Right atrium auricular region (tissue), 2 donors: ENCODE data around the gene SLC46A2. TPM values are rescaled to one million over a fixed set of nuclear protein-coding genes. Genes with fewer than 3 reads are reported as not detected.

ENCODE experiments used
- DNase-seq: peaks from one replicate; pipeline ENCODE4 v3.0.0-alpha.2; 2019; ENCODE audit warnings: low spot score
- H3K27ac ChIP-seq, 2 donors: fragments of 200-600 bp; sonication (generic); 1 replicate in 1 of 2; 2 replicates in 1 of 2; pipeline ENCODE4 v1.5.1; 2016 to 2019
- H3K27me3 ChIP-seq, 2 donors: fragments of 200-600 bp; sonication (generic); one replicate each; pipeline versions ENCODE4 v1.5.1 to v1.6.0; 2017 to 2019
- H3K36me3 ChIP-seq: fragments of 200-600 bp; sonication (generic); one replicate; pipeline ENCODE4 v1.5.1; 2016
- H3K4me1 ChIP-seq, 2 donors: fragments of 200-600 bp; sonication (generic); one replicate each; pipeline versions ENCODE4 v1.5.1 to v1.6.0; 2017 to 2019
- H3K4me3 ChIP-seq, 2 donors: fragments of 200-600 bp; sonication (generic); 1 replicate in 1 of 2; 2 replicates in 1 of 2; pipeline ENCODE4 v1.5.1; 2017 to 2019; ENCODE audit warnings: mild to moderate bottlenecking in 1 of 2, moderate library complexity in 1 of 2
- H3K9me3 ChIP-seq, 2 donors: fragments of 200-600 bp; sonication (generic); one replicate each; pipeline ENCODE4 v1.5.1; 2019
- CTCF ChIP-seq, 2 donors: fragments of 200-600 bp; sonication (generic); IDR thresholded peaks; one replicate each; pipeline ENCODE4 v1.5.1; 2019; ENCODE audit warnings: antibody characterized with exemption in 2 of 2
- total RNA-seq, 2 donors: library from RNA; depleted of rRNA; stranded (reverse); fragments of >200 nt; gene quantifications; one replicate each; pipeline ENCODE4 v1.1.0, GENCODE V29; 2016

Gene SLC46A2
- total RNA-seq, 2 donors from 2014 or later, result 0.43 TPM; not detected in 1

- H3K27ac ChIP-seq, result no peak overlapping the region
- H3K9me3 ChIP-seq, result no peaks in the 10 kb centered on the region
- no peak overlapping the region for H3K4me3 ChIP-seq
- no peak for TF ChIP-seq CTCF (IDR thresholded peaks at IDR 0.05)
- DNase-seq, result no peak
- H3K36me3 ChIP-seq, result peaks cover 12% of the 10 kb centered on the region
- H3K27me3 ChIP-seq, result no peaks in the 10 kb centered on the region
- no peaks in the 10 kb centered on the region for H3K4me1 ChIP-seq
These were observed 37.8 kb downstream of the SLC46A2 start for GRCh38 chr9:112852741-112853504.

GRCh38 chr9:112850840-112851239 is 39.8 kb downstream of the SLC46A2 start:
- no peaks in the 10 kb centered on the region for H3K9me3 ChIP-seq
- peaks cover 12% of the 10 kb centered on the region for H3K36me3 ChIP-seq
- no peak overlapping the region for H3K4me3 ChIP-seq
- no peak overlapping the region for H3K27ac ChIP-seq
- no peaks in the 10 kb centered on the region for H3K27me3 ChIP-seq
- TF ChIP-seq CTCF (IDR thresholded peaks at IDR 0.05), result no peak
- H3K4me1 ChIP-seq, result no peaks in the 10 kb centered on the region
- DNase-seq, result no peak

DNA sequence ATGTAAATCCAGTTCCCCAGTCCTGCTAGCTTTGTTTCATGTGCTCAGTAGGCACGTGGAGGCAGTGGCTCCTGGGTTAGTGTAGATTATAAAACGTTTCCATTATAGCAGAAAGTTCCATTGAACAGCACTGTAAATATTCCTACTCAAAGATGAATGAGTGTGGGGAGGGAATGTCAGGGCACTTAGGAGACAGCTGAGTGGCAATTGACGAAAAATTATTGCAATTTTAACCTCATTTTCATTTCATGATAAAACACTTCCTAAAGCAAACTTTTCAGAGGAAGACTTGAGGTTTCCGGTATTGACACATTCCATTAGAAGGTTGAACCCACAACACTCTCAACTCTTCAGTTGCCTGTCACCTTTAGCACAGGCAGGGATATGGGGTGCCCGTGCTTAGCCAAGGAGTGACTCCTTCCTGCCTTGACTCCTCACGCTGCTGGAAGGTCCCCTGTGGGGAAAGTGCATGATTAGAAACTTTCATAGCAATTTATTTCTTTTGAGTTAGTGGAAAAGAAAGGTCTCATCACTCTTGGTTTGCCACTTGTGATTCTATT is 41.2 kb downstream of the SLC46A2 start:
- Histone ChIP-seq H3K4me3 (no peak overlapping the region), H3K27me3 (no peaks in the 10 kb centered on the region), H3K27ac (no peak overlapping the region), H3K4me1 (no peaks in the 10 kb centered on the region), H3K36me3 (peaks cover 12% of the 10 kb centered on the region), H3K9me3 (no peaks in the 10 kb centered on the region)
- no peak for DNase-seq
- no peak for TF ChIP-seq CTCF (IDR thresholded peaks at IDR 0.05)

- Histone ChIP-seq H3K27ac (no peak overlapping the region), H3K4me3 (no peak overlapping the region), H3K4me1 (no peaks in the 10 kb centered on the region), H3K9me3 (no peaks in the 10 kb centered on the region), H3K27me3 (no peaks in the 10 kb centered on the region), H3K36me3 (peaks cover 12% of the 10 kb centered on the region)
- DNase-seq, result no peak
- TF ChIP-seq CTCF (IDR thresholded peaks at IDR 0.05), result no peak
These were observed 42.1 kb downstream of the SLC46A2 start for GRCh38 chr9:112848316-112849151.

- Histone ChIP-seq H3K36me3 (peaks cover 12% of the 10 kb centered on the region), H3K4me3 (no peak overlapping the region), H3K4me1 (no peaks in the 10 kb centered on the region), H3K27me3 (no peaks in the 10 kb centered on the region), H3K27ac (no peak overlapping the region), H3K9me3 (no peaks in the 10 kb centered on the region)
- DNase-seq, result no peak
- no peak for TF ChIP-seq CTCF (IDR thresholded peaks at IDR 0.05)
These were observed 43.9 kb downstream of the SLC46A2 start for GRCh38 chr9:112846528-112847488.
